Measurements from ENCODE around the gene ATG16L1. TPM values are rescaled to one million over a fixed set of nuclear protein-coding genes. Genes with fewer than 3 reads are reported as not detected.

ATG16L1 gene
- total and polyA plus RNA-seq, 9 of the 15 experiments (the other 6 are each of a cell fraction or from before 2014, with no cell fraction given): 6.4 to 21.3 (median 17.2) TPM

DNA sequence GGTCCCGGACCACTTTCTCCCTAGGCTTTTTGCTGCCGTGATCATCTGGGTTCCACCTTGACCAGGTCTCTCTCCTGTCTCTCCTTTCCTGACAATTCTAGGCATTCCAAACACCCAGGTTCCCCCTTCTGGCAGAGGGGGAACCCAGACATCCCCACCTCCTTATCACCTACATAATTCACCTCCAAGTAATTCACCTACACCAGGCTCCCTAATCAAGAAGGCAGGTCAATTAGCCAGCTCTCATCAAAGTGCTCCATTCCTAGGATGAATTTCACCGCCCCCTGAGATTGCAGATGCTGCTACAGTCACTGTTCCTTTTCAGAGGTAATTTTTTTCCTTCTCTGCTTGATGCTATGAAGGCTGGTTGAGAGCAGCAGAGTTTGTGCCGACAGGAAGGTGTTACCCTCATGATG lies 42.3 kb upstream of the ATG16L1 start:
- no peaks in the 10 kb centered on the region for H3K9me3 ChIP-seq (replicated peaks; ENCODE audit: control insufficient read depth, insufficient read depth, low read depth, low read length)
- BruUV-seq (replicated peaks): no TSS peak
- no peak overlapping the region for H3K27ac ChIP-seq (ENCODE audit: extremely low read depth, low read depth, low read length)
- no peak overlapping the region for H2AFZ ChIP-seq (ENCODE audit: low read depth, low read length)
- in situ Hi-C loops (cut with MboI): no loop called here
- no peak overlapping the region for H3K4me3 ChIP-seq
- CTCF ChIA-PET (ENCODE audit: low intra/inter-chr PET ratio): no interaction called here
- H3K27me3 ChIP-seq (ENCODE audit: control insufficient read depth in 2 of 2, insufficient read depth in 2 of 2, low read length in 2 of 2): no peaks in the 10 kb centered on the region
- no peaks in the 10 kb centered on the region for H3K36me3 ChIP-seq (ENCODE audit: control insufficient read depth, insufficient read depth, low read length)
- DNase-seq (ENCODE audit: extremely low read depth in 1 of 4, low spot score in 3 of 4) (no peak), ATAC-seq (no peak), FAIRE-seq (no peak)
- WGBS (ENCODE audit: insufficient coverage, low coverage, missing lambda C conversion rate): 20% methylated on average over 2 of the region's 4 CpGs
- H3K9ac ChIP-seq (ENCODE audit: insufficient read depth in 1 of 2, low read depth in 2 of 2, low read length in 2 of 2): no peak overlapping the region
- no peaks in the 10 kb centered on the region for H4K20me1 ChIP-seq (replicated peaks; ENCODE audit: control insufficient read depth, insufficient read depth, low read length)
- H3K4me2 ChIP-seq (ENCODE audit: insufficient read depth, low read length): no peak overlapping the region
- H3K79me2 ChIP-seq (ENCODE audit: control insufficient read depth, insufficient read depth, low read length): no peaks in the 10 kb centered on the region
- H3K9me1 ChIP-seq (ENCODE audit: control insufficient read depth, insufficient read depth, low read length): no peaks in the 10 kb centered on the region
- peaks cover 0 to 11% of the 10 kb centered on the region in 2 experiments; a peak in 2 of 5 replicates for H3K4me1 ChIP-seq (replicated peaks in 1 of 2; ENCODE audit: control insufficient read depth in 2 of 2, insufficient read depth in 2 of 2, low read length in 2 of 2)
- POLR2A ChIA-PET: no interaction called here
- intact Hi-C loops (cut with micrococcal nuclease): no loop called here
- TF ChIP-seq GTF2A2 (tag; IDR thresholded peaks at IDR 0.05) (no peak), RBM25 (IDR thresholded peaks at IDR 0.05; ENCODE audit: low read depth, low read length, severe bottlenecking) (no peak), CBFA2T3 (IDR thresholded peaks at IDR 0.05) (no peak), ATF1 (CRISPR knock-in tag; IDR thresholded peaks at IDR 0.05) (no peak), ATF1 (tag; IDR thresholded peaks at IDR 0.05) (no peak), ZNF224 (CRISPR knock-in tag; IDR thresholded peaks at IDR 0.05) (no peak)
- TF ChIP-seq, protein P1, sequence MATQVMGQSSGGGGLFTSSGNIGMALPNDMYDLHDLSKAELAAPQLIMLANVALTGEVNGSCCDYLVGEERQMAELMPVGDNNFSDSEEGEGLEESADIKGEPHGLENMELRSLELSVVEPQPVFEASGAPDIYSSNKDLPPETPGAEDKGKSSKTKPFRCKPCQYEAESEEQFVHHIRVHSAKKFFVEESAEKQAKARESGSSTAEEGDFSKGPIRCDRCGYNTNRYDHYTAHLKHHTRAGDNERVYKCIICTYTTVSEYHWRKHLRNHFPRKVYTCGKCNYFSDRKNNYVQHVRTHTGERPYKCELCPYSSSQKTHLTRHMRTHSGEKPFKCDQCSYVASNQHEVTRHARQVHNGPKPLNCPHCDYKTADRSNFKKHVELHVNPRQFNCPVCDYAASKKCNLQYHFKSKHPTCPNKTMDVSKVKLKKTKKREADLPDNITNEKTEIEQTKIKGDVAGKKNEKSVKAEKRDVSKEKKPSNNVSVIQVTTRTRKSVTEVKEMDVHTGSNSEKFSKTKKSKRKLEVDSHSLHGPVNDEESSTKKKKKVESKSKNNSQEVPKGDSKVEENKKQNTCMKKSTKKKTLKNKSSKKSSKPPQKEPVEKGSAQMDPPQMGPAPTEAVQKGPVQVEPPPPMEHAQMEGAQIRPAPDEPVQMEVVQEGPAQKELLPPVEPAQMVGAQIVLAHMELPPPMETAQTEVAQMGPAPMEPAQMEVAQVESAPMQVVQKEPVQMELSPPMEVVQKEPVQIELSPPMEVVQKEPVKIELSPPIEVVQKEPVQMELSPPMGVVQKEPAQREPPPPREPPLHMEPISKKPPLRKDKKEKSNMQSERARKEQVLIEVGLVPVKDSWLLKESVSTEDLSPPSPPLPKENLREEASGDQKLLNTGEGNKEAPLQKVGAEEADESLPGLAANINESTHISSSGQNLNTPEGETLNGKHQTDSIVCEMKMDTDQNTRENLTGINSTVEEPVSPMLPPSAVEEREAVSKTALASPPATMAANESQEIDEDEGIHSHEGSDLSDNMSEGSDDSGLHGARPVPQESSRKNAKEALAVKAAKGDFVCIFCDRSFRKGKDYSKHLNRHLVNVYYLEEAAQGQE (IDR thresholded peaks at IDR 0.05; ENCODE audit: borderline replicate concordance): no peak
- TF ChIP-seq, protein P1 (CRISPR knock-in tag; IDR thresholded peaks at IDR 0.05; ENCODE audit: low read depth): no peak
- TF ChIP-seq, protein P2, sequence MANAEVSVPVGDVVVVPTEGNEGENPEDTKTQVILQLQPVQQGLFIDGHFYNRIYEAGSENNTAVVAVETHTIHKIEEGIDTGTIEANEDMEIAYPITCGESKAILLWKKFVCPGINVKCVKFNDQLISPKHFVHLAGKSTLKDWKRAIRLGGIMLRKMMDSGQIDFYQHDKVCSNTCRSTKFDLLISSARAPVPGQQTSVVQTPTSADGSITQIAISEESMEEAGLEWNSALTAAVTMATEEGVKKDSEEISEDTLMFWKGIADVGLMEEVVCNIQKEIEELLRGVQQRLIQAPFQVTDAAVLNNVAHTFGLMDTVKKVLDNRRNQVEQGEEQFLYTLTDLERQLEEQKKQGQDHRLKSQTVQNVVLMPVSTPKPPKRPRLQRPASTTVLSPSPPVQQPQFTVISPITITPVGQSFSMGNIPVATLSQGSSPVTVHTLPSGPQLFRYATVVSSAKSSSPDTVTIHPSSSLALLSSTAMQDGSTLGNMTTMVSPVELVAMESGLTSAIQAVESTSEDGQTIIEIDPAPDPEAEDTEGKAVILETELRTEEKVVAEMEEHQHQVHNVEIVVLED (CRISPR knock-in tag; IDR thresholded peaks at IDR 0.05): no peak
- TF ChIP-seq, protein P3, sequence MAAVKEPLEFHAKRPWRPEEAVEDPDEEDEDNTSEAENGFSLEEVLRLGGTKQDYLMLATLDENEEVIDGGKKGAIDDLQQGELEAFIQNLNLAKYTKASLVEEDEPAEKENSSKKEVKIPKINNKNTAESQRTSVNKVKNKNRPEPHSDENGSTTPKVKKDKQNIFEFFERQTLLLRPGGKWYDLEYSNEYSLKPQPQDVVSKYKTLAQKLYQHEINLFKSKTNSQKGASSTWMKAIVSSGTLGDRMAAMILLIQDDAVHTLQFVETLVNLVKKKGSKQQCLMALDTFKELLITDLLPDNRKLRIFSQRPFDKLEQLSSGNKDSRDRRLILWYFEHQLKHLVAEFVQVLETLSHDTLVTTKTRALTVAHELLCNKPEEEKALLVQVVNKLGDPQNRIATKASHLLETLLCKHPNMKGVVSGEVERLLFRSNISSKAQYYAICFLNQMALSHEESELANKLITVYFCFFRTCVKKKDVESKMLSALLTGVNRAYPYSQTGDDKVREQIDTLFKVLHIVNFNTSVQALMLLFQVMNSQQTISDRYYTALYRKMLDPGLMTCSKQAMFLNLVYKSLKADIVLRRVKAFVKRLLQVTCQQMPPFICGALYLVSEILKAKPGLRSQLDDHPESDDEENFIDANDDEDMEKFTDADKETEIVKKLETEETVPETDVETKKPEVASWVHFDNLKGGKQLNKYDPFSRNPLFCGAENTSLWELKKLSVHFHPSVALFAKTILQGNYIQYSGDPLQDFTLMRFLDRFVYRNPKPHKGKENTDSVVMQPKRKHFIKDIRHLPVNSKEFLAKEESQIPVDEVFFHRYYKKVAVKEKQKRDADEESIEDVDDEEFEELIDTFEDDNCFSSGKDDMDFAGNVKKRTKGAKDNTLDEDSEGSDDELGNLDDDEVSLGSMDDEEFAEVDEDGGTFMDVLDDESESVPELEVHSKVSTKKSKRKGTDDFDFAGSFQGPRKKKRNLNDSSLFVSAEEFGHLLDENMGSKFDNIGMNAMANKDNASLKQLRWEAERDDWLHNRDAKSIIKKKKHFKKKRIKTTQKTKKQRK (IDR thresholded peaks at IDR 0.05; ENCODE audit: borderline replicate concordance, low read depth, low read length): no peak

Data from K562 (cell line).